SH-SY5Y (cell line): ENCODE data around the gene SCN1A.

Source experiments
- GATA2 ChIP-seq: IDR thresholded peaks from 2 replicates; pipeline ENCODE4 v1.6.1; 2011; ENCODE audit warnings: mild to moderate bottlenecking, low read depth, low read length
- GATA3 ChIP-seq: IDR thresholded peaks from 2 replicates; pipeline ENCODE4 v1.6.1; 2011; ENCODE audit warnings: low read depth, mild to moderate bottlenecking, low read length, moderate library complexity

DNA sequence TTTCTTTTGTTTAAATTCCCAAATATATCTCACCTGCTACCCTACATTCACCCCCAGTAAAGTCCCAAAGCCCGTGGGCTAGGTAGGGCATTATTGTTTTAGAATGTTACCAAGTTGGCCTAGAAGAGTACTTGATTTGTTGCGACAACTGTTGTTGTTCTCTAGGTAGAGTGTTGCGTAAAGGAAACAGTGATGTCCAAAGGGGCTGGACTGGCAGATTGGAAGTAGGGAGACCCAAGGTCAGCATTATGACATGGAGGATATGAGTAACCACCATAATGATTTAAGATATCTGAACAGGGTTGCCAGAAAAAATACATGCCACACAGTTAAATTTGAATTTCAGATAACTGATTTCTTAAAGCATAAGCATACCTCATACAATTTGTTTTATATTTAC is 39.2 kb downstream of the SCN1A start:
- no peak for TF ChIP-seq GATA3
- no peak for TF ChIP-seq GATA2
